SK-N-SH (cell line): ENCODE results near the gene LRMDA. TPM values are rescaled to one million over a fixed set of nuclear protein-coding genes. Genes with fewer than 3 reads are reported as not detected.
A peak's percentile ranks its signal among the peaks of the same experiment; 100 is the strongest.

Source experiments
- CTCF ChIA-PET: fragments of 300-600, 350-600 bp; formaldehyde crosslinking; extraction: SDS; loops from one replicate; lab custom pipeline; 2021; lab: Yijun Ruan, JAX
- POLR2A ChIA-PET: fragments of 350-600 bp; sonication (Branson Sonifier 250); formaldehyde crosslinking; extraction: SDS; loops from one replicate; lab custom pipeline; 2020; ENCODE audit warnings: antibody characterized with exemption, inconsistent platforms; lab: Yijun Ruan, JAX
- DNase-seq: peaks from one replicate; pipeline ENCODE4 v3.0.0; 2012
- H2AFZ ChIP-seq: fragments of 200-600 bp; sonication (generic); 2 replicates; pipeline ENCODE4 v1.8.1; 2016; ENCODE audit warnings: antibody characterized with exemption, mild to moderate bottlenecking, low read depth
- H3F3A ChIP-seq: fragments of 200-600 bp; sonication (generic); replicated peaks from 2 replicates; pipeline ENCODE3; 2016; ENCODE audit warnings: antibody characterized with exemption, mild to moderate bottlenecking; ENCODE audit not compliant: insufficient read depth
- H3K27ac ChIP-seq, 2 experiments: fragments of 200-500 bp in 1 of 2; fragments of 200-600 bp in 1 of 2; sonication (Bioruptor generic) in 1 of 2; sonication (generic), shearing (Covaris generic) in 1 of 2; 2 replicates each; pipeline versions ENCODE4 v1.5.1 to v1.6.1; 2014 to 2016; ENCODE audit warnings: low read depth in 2 of 2, inconsistent platforms in 1 of 2, low read length in 1 of 2, mild to moderate bottlenecking in 1 of 2, mixed read lengths in 1 of 2
- H3K27me3 ChIP-seq: fragments of 200-600 bp; sonication (generic), shearing (Covaris generic); 2 replicates; pipeline ENCODE4 v1.6.1; 2016; ENCODE audit warnings: mixed run types; ENCODE audit not compliant: insufficient read depth
- H3K36me3 ChIP-seq, 2 experiments: fragments of 200-500 bp in 1 of 2; fragments of 200-600 bp in 1 of 2; sonication (Bioruptor generic) in 1 of 2; sonication (generic) in 1 of 2; replicated peaks in 1 of 2; 2 replicates each; pipeline versions ENCODE3 to v1.5.1; 2014 to 2016; ENCODE audit warnings: low read length in 1 of 2, mild to moderate bottlenecking in 1 of 2; ENCODE audit not compliant: insufficient read depth in 2 of 2, control insufficient read depth in 1 of 2
- H3K4me1 ChIP-seq, 2 experiments: fragments of 200-500 bp in 1 of 2; fragments of 200-600 bp in 1 of 2; sonication (Bioruptor generic) in 1 of 2; sonication (generic), shearing (Covaris generic) in 1 of 2; 2 replicates each; pipeline versions ENCODE4 v1.5.1 to v1.6.1; 2014 to 2016; ENCODE audit warnings: low read depth in 1 of 2, low read length in 1 of 2, mixed run types in 1 of 2; ENCODE audit not compliant: insufficient read depth in 2 of 2, control insufficient read depth in 1 of 2
- H3K4me2 ChIP-seq: fragments of 200-600 bp; sonication (generic), shearing (Covaris generic); 2 replicates; pipeline ENCODE4 v1.6.1; 2017; ENCODE audit warnings: mixed run types
- H3K4me3 ChIP-seq, 2 experiments: fragments of 200-500 bp in 1 of 2; fragments of 200-600 bp in 1 of 2; sonication (Bioruptor generic) in 1 of 2; sonication (generic), shearing (Covaris generic) in 1 of 2; 2 replicates each; pipeline versions ENCODE4 v1.5.1 to v1.8.1; 2014 to 2016; ENCODE audit warnings: low read depth in 2 of 2, inconsistent platforms in 1 of 2, low read length in 1 of 2, mild to moderate bottlenecking in 1 of 2, mixed read lengths in 1 of 2, moderate library complexity in 1 of 2
- H3K79me2 ChIP-seq: fragments of 200-600 bp; sonication (generic); 2 replicates; pipeline ENCODE4 v1.8.1; 2017; ENCODE audit warnings: mild to moderate bottlenecking; ENCODE audit not compliant: insufficient read depth
- H3K9ac ChIP-seq: fragments of 200-600 bp; sonication (generic); 2 replicates; pipeline ENCODE4 v1.6.1; 2017; ENCODE audit warnings: mixed run types
- H3K9me2 ChIP-seq: fragments of 200-600 bp; sonication (generic); 2 replicates; pipeline ENCODE4 v1.6.1; 2017; ENCODE audit warnings: mixed run types
- H3K9me3 ChIP-seq: fragments of 200-600 bp; sonication (generic); 2 replicates; pipeline ENCODE4 v1.6.1; 2017; ENCODE audit warnings: mixed run types, mild to moderate bottlenecking, moderate library complexity
- H4K20me1 ChIP-seq: fragments of 200-600 bp; sonication (generic); 2 replicates; pipeline ENCODE4 v1.6.1; 2017; ENCODE audit warnings: mild to moderate bottlenecking, mixed run types; ENCODE audit not compliant: insufficient read depth
- CHD2 ChIP-seq: fragments of 150-350 bp; IDR thresholded peaks from 2 replicates; pipeline ENCODE4 v1.6.1; 2018; ENCODE audit warnings: low read length; ENCODE audit not compliant: partially characterized antibody
- ELF1 ChIP-seq: IDR thresholded peaks from 2 replicates; pipeline ENCODE4 v1.4.0; 2012
- FOSL2 ChIP-seq: IDR thresholded peaks from 2 replicates; pipeline ENCODE4 v1.4.0; 2012; ENCODE audit warnings: low read depth, mild to moderate bottlenecking, moderate library complexity, borderline replicate concordance
- FOXM1 ChIP-seq: IDR thresholded peaks from 2 replicates; pipeline ENCODE4 v1.4.0; 2012; ENCODE audit warnings: low read depth, mild to moderate bottlenecking
- GABPA ChIP-seq: IDR thresholded peaks from 2 replicates; pipeline ENCODE4 v1.4.0; 2012; ENCODE audit warnings: low read depth, mild to moderate bottlenecking
- JUND ChIP-seq: IDR thresholded peaks from 2 replicates; pipeline ENCODE4 v1.4.0; 2012
- MXI1 ChIP-seq: IDR thresholded peaks from 2 replicates; pipeline ENCODE4 v1.6.1; 2012; ENCODE audit warnings: mild to moderate bottlenecking, low read depth, low read length, improper control_type of control experiment
- NFIC ChIP-seq: IDR thresholded peaks from 2 replicates; pipeline ENCODE4 v1.4.0; 2012; ENCODE audit warnings: borderline replicate concordance
- NRF1 ChIP-seq: IDR thresholded peaks from 2 replicates; pipeline ENCODE4 v1.6.1; 2012; ENCODE audit warnings: low read depth, mild to moderate bottlenecking, low read length
- RAD21 ChIP-seq: IDR thresholded peaks from 2 replicates; pipeline ENCODE4 v1.6.1; 2012; ENCODE audit warnings: mild to moderate bottlenecking, low read length
- RCOR1 ChIP-seq: fragments of 150-350 bp; IDR thresholded peaks from 2 replicates; pipeline ENCODE4 v1.6.1; 2017; ENCODE audit warnings: antibody characterized with exemption, low read length
- REST ChIP-seq: IDR thresholded peaks from 2 replicates; pipeline ENCODE4 v1.6.1; 2012; ENCODE audit warnings: mild to moderate bottlenecking, low read depth, low read length, moderate library complexity
- RXRA ChIP-seq: IDR thresholded peaks from 2 replicates; pipeline ENCODE4 v1.4.0; 2012; ENCODE audit warnings: low read depth, mild to moderate bottlenecking, borderline replicate concordance
- SIN3A ChIP-seq: IDR thresholded peaks from 2 replicates; pipeline ENCODE4 v1.6.1; 2012; ENCODE audit warnings: low read depth, mild to moderate bottlenecking, low read length, moderate library complexity, borderline replicate concordance
- TAF1 ChIP-seq: IDR thresholded peaks from 2 replicates; pipeline ENCODE4 v1.6.1; 2012; ENCODE audit warnings: low read depth, mild to moderate bottlenecking, low read length, moderate library complexity, borderline replicate concordance
- TCF12 ChIP-seq: IDR thresholded peaks from 2 replicates; pipeline ENCODE4 v1.4.0; 2012
- TEAD4 ChIP-seq: IDR thresholded peaks from 2 replicates; pipeline ENCODE4 v1.4.0; 2012; ENCODE audit warnings: mild to moderate bottlenecking, borderline replicate concordance; ENCODE audit not compliant: insufficient read depth
- USF1 ChIP-seq: IDR thresholded peaks from 2 replicates; pipeline ENCODE4 v1.4.0; 2012; ENCODE audit warnings: low read depth, borderline replicate concordance
- WGBS: methylation state at CpG from one replicate; pipeline ENCODE4 v1.1.6; 2017; ENCODE audit warnings: low lambda C conversion rate; 5-methylcytosine and 5-hydroxymethylcytosine counted together
- polyA plus RNA-seq, 3 experiments: library from polyadenylated mRNA; depleted of rRNA; stranded (reverse); fragments of >200 nt; gene quantifications; 2 replicates each; pipeline ENCODE4 v1.2.3, GENCODE V29; 2012
- TF ChIP-seq, protein P1 (sequence below): IDR thresholded peaks from 2 replicates; pipeline ENCODE4 v1.4.0; 2012; ENCODE audit warnings: low read depth
- TF ChIP-seq, protein P2 (sequence below): IDR thresholded peaks from 2 replicates; pipeline ENCODE4; 2012
- TF ChIP-seq, protein P3 (sequence below): fragments of 200-600 bp; sonication (generic); IDR thresholded peaks from 2 replicates; pipeline ENCODE4 v1.6.1; 2017; ENCODE audit warnings: antibody characterized with exemption, mild to moderate bottlenecking, moderate library complexity

The LRMDA gene
- polyA plus RNA-seq, 1 of the 3 experiments (the other 2 are of a cell fraction) = 0.95 TPM

GRCh38 chr10:76119036-76119435 is 687.6 kb downstream of the LRMDA start:
- Histone ChIP-seq H4K20me1 (no peaks in the 10 kb centered on the region), H3K4me3 (no peak overlapping the region), H3K9me2 (no peaks in the 10 kb centered on the region), H3K4me1 (peaks cover 9 to 20% of the 10 kb centered on the region in 2 experiments), H2AFZ (no peak overlapping the region), H3K9ac (no peak overlapping the region), H3K27me3 (no peaks in the 10 kb centered on the region), H3F3A (peaks cover 15% of the 10 kb centered on the region), H3K9me3 (no peaks in the 10 kb centered on the region), H3K36me3 (no peaks in the 10 kb centered on the region), H3K79me2 (no peaks in the 10 kb centered on the region), H3K4me2 (no peak overlapping the region), H3K27ac (peak overlapping the region in 1 of 2 experiments; percentile 25; a peak in 1 of 4 replicates)
- ChIA-PET POLR2A (no interaction called here), CTCF (no interaction called here)
- 75% methylated on average over 2 of the region's 2 CpGs for WGBS
- DNase-seq = no peak
- TF ChIP-seq, protein P1, sequence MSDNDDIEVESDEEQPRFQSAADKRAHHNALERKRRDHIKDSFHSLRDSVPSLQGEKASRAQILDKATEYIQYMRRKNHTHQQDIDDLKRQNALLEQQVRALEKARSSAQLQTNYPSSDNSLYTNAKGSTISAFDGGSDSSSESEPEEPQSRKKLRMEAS = no peak
- TF ChIP-seq JUND (no peak), CHD2 (no peak), NFIC (no peak), FOSL2 (no peak), ELF1 (no peak), RXRA (no peak), TAF1 (no peak), SIN3A (no peak)
- TF ChIP-seq, protein P2, sequence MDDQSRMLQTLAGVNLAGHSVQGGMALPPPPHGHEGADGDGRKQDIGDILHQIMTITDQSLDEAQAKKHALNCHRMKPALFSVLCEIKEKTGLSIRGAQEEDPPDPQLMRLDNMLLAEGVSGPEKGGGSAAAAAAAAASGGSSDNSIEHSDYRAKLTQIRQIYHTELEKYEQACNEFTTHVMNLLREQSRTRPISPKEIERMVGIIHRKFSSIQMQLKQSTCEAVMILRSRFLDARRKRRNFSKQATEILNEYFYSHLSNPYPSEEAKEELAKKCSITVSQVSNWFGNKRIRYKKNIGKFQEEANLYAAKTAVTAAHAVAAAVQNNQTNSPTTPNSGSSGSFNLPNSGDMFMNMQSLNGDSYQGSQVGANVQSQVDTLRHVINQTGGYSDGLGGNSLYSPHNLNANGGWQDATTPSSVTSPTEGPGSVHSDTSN = no peak
- TF ChIP-seq, protein P3, sequence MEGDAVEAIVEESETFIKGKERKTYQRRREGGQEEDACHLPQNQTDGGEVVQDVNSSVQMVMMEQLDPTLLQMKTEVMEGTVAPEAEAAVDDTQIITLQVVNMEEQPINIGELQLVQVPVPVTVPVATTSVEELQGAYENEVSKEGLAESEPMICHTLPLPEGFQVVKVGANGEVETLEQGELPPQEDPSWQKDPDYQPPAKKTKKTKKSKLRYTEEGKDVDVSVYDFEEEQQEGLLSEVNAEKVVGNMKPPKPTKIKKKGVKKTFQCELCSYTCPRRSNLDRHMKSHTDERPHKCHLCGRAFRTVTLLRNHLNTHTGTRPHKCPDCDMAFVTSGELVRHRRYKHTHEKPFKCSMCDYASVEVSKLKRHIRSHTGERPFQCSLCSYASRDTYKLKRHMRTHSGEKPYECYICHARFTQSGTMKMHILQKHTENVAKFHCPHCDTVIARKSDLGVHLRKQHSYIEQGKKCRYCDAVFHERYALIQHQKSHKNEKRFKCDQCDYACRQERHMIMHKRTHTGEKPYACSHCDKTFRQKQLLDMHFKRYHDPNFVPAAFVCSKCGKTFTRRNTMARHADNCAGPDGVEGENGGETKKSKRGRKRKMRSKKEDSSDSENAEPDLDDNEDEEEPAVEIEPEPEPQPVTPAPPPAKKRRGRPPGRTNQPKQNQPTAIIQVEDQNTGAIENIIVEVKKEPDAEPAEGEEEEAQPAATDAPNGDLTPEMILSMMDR = no peak

GRCh38 chr10:76119515-76119914 is 688.1 kb downstream of the LRMDA start:
- Histone ChIP-seq H3K4me2 (no peak overlapping the region), H3K4me3 (no peak overlapping the region), H4K20me1 (no peaks in the 10 kb centered on the region), H3K4me1 (peaks cover 9 to 15% of the 10 kb centered on the region in 2 experiments), H3K27ac (peak overlapping the region in 1 of 2 experiments; percentile 25; a peak in 1 of 4 replicates), H3K79me2 (no peaks in the 10 kb centered on the region), H3K9me3 (no peaks in the 10 kb centered on the region), H3K9me2 (no peaks in the 10 kb centered on the region), H3K9ac (no peak overlapping the region), H3F3A (peaks cover 15% of the 10 kb centered on the region), H3K27me3 (no peaks in the 10 kb centered on the region), H3K36me3 (no peaks in the 10 kb centered on the region), H2AFZ (no peak overlapping the region)
- CTCF ChIA-PET = interaction anchor here (0.8 kb wide), 1 partner anchor 11 kb away, joined by 3 read pairs; no protein-coding TSS in a partner anchor
- no peak for DNase-seq
- POLR2A ChIA-PET = no interaction called here
- WGBS = 53% methylated on average over 1 of the region's 1 CpG
- no peak for TF ChIP-seq TAF1
- no peak for TF ChIP-seq RAD21
- TF ChIP-seq FOXM1 = no peak
- no peak for TF ChIP-seq REST
- no peak for TF ChIP-seq GABPA
- peak; percentile 18; the same call in 1 of the 2 replicates for TF ChIP-seq FOSL2
- no peak for TF ChIP-seq NRF1
- TF ChIP-seq RXRA = peak; percentile 23; the same call in 1 of the 2 replicates
- TF ChIP-seq RCOR1 = no peak
- peak; percentile 55; the same call in 1 of the 2 replicates for TF ChIP-seq TEAD4
- peak; percentile 77 for TF ChIP-seq TCF12
- no peak for TF ChIP-seq USF1
- no peak for TF ChIP-seq MXI1
